KMS-11 (cell line): ENCODE results near the gene RAPGEF5.

Experiments
- H2AFZ ChIP-seq: fragments of 200-600 bp; sonication (generic); 2 replicates; pipeline ENCODE4 v1.6.1; 2016; ENCODE audit warnings: antibody characterized with exemption, mixed run types, low read depth
- H3K27ac ChIP-seq: fragments of 200-600 bp; sonication (generic); 2 replicates; pipeline ENCODE4 v1.6.1; 2016; ENCODE audit warnings: mild to moderate bottlenecking, mixed run types
- H3K27me3 ChIP-seq: fragments of 200-600 bp; sonication (generic); 2 replicates; pipeline ENCODE4 v1.6.1; 2017; ENCODE audit warnings: mild to moderate bottlenecking, low read depth, mixed run types, moderate library complexity; ENCODE audit not compliant: insufficient read depth
- H3K36me3 ChIP-seq: fragments of 200-600 bp; sonication (generic); 2 replicates; pipeline ENCODE4 v1.6.1; 2017; ENCODE audit warnings: mild to moderate bottlenecking, mixed run types; ENCODE audit not compliant: insufficient read depth
- H3K4me1 ChIP-seq: fragments of 200-600 bp; sonication (generic); 2 replicates; pipeline ENCODE4 v1.6.1; 2016; ENCODE audit warnings: mild to moderate bottlenecking, low read depth, mixed run types; ENCODE audit not compliant: poor library complexity, severe bottlenecking
- H3K4me2 ChIP-seq: fragments of 200-600 bp; sonication (generic); 2 replicates; pipeline ENCODE4 v1.7.0; 2016; ENCODE audit warnings: mild to moderate bottlenecking, mixed run types
- H3K4me3 ChIP-seq: fragments of 200-600 bp; sonication (generic); IDR thresholded peaks from 2 replicates; pipeline ENCODE4 v1.6.1; 2017; ENCODE audit warnings: low read depth, low read length, mixed read lengths; ENCODE audit not compliant: insufficient read depth
- H3K79me2 ChIP-seq: fragments of 200-600 bp; sonication (generic); 2 replicates; pipeline ENCODE4 v1.6.1; 2016; ENCODE audit warnings: low read depth, mixed run types; ENCODE audit not compliant: insufficient read depth
- H3K9ac ChIP-seq: fragments of 200-600 bp; sonication (generic); 2 replicates; pipeline ENCODE4 v1.6.1; 2016; ENCODE audit warnings: mild to moderate bottlenecking, mixed run types
- H4K20me1 ChIP-seq: fragments of 200-600 bp; sonication (generic); 2 replicates; pipeline ENCODE4 v1.6.1; 2016; ENCODE audit warnings: mild to moderate bottlenecking, mixed run types; ENCODE audit not compliant: insufficient read depth
- TF ChIP-seq, protein P1 (sequence below): fragments of 200-600 bp; sonication (generic); conservative IDR thresholded peaks from 2 replicates; pipeline ENCODE4 v1.6.1; 2017; ENCODE audit warnings: low read depth, mild to moderate bottlenecking, antibody characterized with exemption, low read length, moderate library complexity, mixed read lengths

RAPGEF5 gene

DNA sequence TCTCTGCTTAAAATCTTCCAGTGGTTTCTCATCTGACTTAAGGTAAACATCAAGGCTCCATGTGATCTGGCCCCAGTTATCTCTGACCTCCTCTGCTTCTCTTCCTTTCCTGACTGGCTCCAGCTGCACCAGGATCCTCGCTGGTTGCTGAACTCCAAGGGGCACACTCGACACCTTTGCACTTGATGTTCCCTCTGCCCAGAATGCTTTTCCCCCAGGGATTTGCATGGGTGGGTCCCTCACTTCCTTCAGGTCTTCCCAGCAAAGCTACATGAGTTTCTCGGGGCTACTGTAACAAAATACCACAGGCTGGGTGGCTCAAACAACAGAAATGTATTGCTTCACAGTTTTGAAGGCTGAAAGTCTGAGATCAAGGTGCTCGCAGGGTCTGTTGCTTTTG, 245.3 kb downstream of the RAPGEF5 start:
- H3K4me2 ChIP-seq = no peak overlapping the region
- H3K4me1 ChIP-seq = peaks cover 19% of the 10 kb centered on the region
- H2AFZ ChIP-seq = no peak overlapping the region
- H3K9ac ChIP-seq = no peak overlapping the region
- no peak overlapping the region for H3K27ac ChIP-seq
- TF ChIP-seq, protein P1, sequence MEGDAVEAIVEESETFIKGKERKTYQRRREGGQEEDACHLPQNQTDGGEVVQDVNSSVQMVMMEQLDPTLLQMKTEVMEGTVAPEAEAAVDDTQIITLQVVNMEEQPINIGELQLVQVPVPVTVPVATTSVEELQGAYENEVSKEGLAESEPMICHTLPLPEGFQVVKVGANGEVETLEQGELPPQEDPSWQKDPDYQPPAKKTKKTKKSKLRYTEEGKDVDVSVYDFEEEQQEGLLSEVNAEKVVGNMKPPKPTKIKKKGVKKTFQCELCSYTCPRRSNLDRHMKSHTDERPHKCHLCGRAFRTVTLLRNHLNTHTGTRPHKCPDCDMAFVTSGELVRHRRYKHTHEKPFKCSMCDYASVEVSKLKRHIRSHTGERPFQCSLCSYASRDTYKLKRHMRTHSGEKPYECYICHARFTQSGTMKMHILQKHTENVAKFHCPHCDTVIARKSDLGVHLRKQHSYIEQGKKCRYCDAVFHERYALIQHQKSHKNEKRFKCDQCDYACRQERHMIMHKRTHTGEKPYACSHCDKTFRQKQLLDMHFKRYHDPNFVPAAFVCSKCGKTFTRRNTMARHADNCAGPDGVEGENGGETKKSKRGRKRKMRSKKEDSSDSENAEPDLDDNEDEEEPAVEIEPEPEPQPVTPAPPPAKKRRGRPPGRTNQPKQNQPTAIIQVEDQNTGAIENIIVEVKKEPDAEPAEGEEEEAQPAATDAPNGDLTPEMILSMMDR = no peak
- no peaks in the 10 kb centered on the region for H4K20me1 ChIP-seq
- H3K79me2 ChIP-seq = no peaks in the 10 kb centered on the region
- H3K4me3 ChIP-seq = no peak overlapping the region
- H3K27me3 ChIP-seq = no peaks in the 10 kb centered on the region
- no peaks in the 10 kb centered on the region for H3K36me3 ChIP-seq

DNA sequence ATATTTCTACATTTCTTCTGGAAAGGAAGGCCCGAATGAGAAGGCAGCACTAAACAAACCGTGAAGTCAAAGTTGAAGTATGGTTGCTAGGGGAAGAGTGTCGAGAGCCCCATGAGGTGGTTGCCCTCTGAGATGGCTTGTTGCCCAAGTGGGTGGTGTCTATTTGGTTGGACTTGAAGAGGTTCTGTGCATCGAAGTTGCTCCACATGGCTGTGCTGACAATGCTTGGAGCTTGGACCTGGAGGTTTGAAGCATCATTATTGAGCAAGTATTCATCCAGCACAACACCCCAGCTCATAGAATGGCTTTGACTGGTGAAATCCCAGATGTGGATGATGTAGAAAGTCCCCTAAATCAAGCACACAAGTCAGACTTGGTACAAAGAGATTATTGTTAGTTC, 246.1 kb downstream of the RAPGEF5 start:
- Histone ChIP-seq H4K20me1 (no peaks in the 10 kb centered on the region), H3K9ac (no peak overlapping the region), H2AFZ (no peak overlapping the region), H3K27me3 (no peaks in the 10 kb centered on the region), H3K4me3 (no peak overlapping the region), H3K36me3 (no peaks in the 10 kb centered on the region), H3K4me1 (peaks cover 19% of the 10 kb centered on the region), H3K79me2 (no peaks in the 10 kb centered on the region), H3K4me2 (no peak overlapping the region; the same call in 1 of the 2 replicates), H3K27ac (no peak overlapping the region)
- TF ChIP-seq, protein P1 = no peak

GRCh38 chr7:22110227-22110839, 246.6 kb downstream of the RAPGEF5 start:
- Histone ChIP-seq H3K79me2 (no peaks in the 10 kb centered on the region), H3K9ac (no peak overlapping the region), H3K4me2 (no peak overlapping the region; the same call in 1 of the 2 replicates), H3K27ac (no peak overlapping the region), H4K20me1 (no peaks in the 10 kb centered on the region), H3K4me1 (peaks cover 19% of the 10 kb centered on the region), H2AFZ (no peak overlapping the region), H3K27me3 (no peaks in the 10 kb centered on the region), H3K36me3 (no peaks in the 10 kb centered on the region), H3K4me3 (no peak overlapping the region)
- TF ChIP-seq, protein P1 = peak; percentile 95

DNA sequence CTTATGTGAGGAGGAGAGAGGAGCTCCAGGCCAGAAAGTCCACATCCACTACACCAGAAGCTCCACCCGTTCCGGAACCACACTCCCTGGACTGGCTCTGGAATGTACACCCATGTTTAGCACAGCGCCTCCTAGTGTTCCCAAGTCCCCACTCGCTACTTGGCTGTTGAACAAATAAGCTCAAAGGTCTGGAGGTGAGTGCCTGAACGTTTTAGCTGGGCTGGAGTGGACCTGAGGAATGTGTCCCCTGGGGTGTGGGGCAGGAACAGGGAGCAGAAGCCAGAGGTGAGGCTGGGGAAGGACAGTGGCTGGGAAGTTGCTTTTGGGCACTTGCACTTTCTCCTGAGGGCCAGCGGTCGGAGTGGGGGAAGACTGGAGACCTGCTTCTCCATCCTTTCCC, 247.2 kb downstream of the RAPGEF5 start:
- no peak overlapping the region for H3K27ac ChIP-seq
- TF ChIP-seq, protein P1 = no peak

More for the DNA sequence above, 247.2 kb downstream of the RAPGEF5 start:
- H3K79me2 ChIP-seq = no peaks in the 10 kb centered on the region
- no peak overlapping the region for H3K9ac ChIP-seq
- H3K4me2 ChIP-seq = no peak overlapping the region
- H3K4me1 ChIP-seq = peaks cover 19% of the 10 kb centered on the region
- H4K20me1 ChIP-seq = no peaks in the 10 kb centered on the region
- no peak overlapping the region for H2AFZ ChIP-seq
- H3K27me3 ChIP-seq = no peaks in the 10 kb centered on the region
- H3K4me3 ChIP-seq = no peak overlapping the region
- no peaks in the 10 kb centered on the region for H3K36me3 ChIP-seq
